NCI-H510A (cell line): Measurements from ENCODE around the gene RNF224.

Experiments
- DNase-seq: peaks from one replicate; lab custom pipeline; 2025; lab: John Stamatoyannopoulos, UW

The RNF224 gene

GRCh38 chr9:137192448-137192780 lies 34.9 kb upstream of the RNF224 start:
- DNase-seq, result no peak

GRCh38 chr9:137192859-137193258 lies 34.4 kb upstream of the RNF224 start:
- no peak for DNase-seq

- DNase-seq, result no peak
Measured at GRCh38 chr9:137193771-137194170, 33.5 kb upstream of the RNF224 start.

GRCh38 chr9:137194388-137194787 lies 32.9 kb upstream of the RNF224 start:
- DNase-seq, result no peak

- peak; percentile 86 for DNase-seq
Measured at GRCh38 chr9:137194909-137195308, 32.4 kb upstream of the RNF224 start.

- DNase-seq, result peak; percentile 95
Measured at GRCh38 chr9:137195525-137196220, 31.6 kb upstream of the RNF224 start.

- DNase-seq, result no peak
Measured at GRCh38 chr9:137198051-137198901, 29.0 kb upstream of the RNF224 start.

GRCh38 chr9:137198902-137199283 lies 28.4 kb upstream of the RNF224 start:
- no peak for DNase-seq

GRCh38 chr9:137199411-137200121 lies 27.7 kb upstream of the RNF224 start:
- no peak for DNase-seq

GRCh38 chr9:137200311-137201204 lies 26.7 kb upstream of the RNF224 start, which contains the start of gene TPRN:
TPRN (minus strand) TSS chr9:137200741; CDS start chr9:137200711, 30 bp downstream.
- peak; percentile 98 for DNase-seq

- DNase-seq, result no peak
Measured at GRCh38 chr9:137201205-137201868, 26.0 kb upstream of the RNF224 start.

GRCh38 chr9:137202966-137203365 lies 24.3 kb upstream of the RNF224 start:
- DNase-seq, result no peak

GRCh38 chr9:137204731-137205125 lies 22.6 kb upstream of the RNF224 start:
- DNase-seq, result no peak

GRCh38 chr9:137205126-137206069 lies 21.9 kb upstream of the RNF224 start, which contains the start of the genes NDOR1 and TMEM203:
NDOR1 (plus strand) TSS chr9:137205700; CDS start chr9:137205778, 78 bp downstream.
TMEM203 (minus strand) TSS chr9:137205648; CDS start chr9:137205414, 234 bp downstream.
- DNase-seq, result peak; percentile 84

GRCh38 chr9:137206602-137207001 lies 20.7 kb upstream of the RNF224 start:
- no peak for DNase-seq

GRCh38 chr9:137211532-137211931 lies 15.8 kb upstream of the RNF224 start:
- DNase-seq, result no peak

- no peak for DNase-seq
Measured at GRCh38 chr9:137212520-137212919, 14.8 kb upstream of the RNF224 start.

- no peak for DNase-seq
Measured at GRCh38 chr9:137213160-137214060, 13.9 kb upstream of the RNF224 start.

- DNase-seq, result no peak
Measured at GRCh38 chr9:137214620-137215019, 12.7 kb upstream of the RNF224 start.
